HG03064 (cell line): Measurements from ENCODE around the gene TEX19.
"Not testable (repeated sequence)": the region's sequence is repeated elsewhere in the genome, so short reads cannot be mapped to it uniquely, and the experiment has no call there.

Experiments
- ATAC-seq: cut with Tn5 transposase; IDR thresholded peaks from one replicate; pipeline ENCODE4 v1.9.1; 2021; ENCODE audit warnings: low read depth; ENCODE audit not compliant: unreplicated experiment

Gene TEX19

DNA sequence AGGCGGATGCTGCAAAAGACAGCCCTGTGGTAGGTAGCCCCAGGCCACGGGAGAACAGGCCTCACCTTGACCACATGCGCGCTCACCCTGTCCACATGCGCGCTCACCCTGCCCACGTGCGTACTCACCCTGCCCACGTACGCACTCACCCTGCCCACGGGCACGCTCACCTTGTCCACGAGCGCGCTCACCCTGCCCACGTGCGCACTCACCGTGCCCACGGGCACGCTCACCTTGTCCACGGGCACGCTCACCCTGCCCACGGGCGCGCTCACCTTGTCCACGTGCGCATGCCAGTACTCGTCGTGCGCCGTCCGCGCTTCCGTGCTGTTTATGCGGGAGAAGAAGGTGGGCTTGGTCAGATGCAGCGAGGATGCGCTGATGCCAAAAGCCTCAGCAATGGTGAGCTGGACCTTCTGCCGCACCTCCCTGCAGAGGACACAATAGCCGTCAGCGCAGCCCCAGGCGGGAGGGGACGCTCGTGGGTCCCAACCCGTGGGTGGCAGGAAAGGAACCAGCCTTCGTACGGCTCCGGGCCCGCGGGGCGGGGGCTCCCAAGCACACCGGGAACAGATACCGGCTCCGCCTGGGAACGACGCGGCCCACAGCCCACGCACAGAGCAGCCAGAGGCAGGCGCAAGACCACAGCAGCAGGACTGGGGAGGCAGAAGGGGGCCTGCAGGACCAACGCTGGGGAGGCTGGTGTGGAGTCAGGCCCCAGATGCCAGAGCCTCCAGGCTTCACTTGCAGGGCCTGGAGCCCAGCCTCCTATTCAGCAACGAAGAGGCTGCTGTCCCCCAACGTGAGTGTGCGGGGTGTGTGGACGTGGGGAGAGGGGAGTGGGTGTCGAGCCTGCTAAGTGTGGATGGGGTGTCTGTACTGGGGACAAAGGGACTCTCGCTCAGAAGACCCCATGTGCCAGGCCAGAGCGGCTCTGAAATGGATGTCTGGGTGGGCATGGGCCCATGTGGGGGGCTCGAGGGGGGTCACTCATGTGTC is 44.9 kb downstream of the TEX19 start:
- no peak for ATAC-seq

DNA sequence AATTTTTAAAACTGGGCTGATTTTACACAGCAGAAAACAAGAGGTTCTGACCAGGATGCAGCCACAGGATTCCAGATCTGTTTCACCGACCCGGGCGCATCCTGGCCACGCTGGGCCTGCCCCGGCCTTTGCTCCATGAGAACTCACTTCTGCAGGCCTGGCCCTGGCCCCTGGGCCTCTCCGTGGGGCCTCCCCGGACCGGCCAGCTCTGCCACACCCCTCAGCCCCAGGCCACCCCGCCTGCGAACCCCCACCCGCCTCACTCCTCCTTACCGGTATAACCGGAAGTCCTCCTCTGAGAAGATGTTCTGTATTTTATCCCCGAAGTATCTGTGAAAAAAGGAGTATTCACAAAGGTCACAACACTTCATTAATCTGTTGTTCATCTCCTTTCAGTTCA is 46.0 kb downstream of the TEX19 start:
- ATAC-seq: no peak

- ATAC-seq: no peak
Measured at GRCh38 chr17:82406131-82406671, 47.2 kb downstream of the TEX19 start.

DNA sequence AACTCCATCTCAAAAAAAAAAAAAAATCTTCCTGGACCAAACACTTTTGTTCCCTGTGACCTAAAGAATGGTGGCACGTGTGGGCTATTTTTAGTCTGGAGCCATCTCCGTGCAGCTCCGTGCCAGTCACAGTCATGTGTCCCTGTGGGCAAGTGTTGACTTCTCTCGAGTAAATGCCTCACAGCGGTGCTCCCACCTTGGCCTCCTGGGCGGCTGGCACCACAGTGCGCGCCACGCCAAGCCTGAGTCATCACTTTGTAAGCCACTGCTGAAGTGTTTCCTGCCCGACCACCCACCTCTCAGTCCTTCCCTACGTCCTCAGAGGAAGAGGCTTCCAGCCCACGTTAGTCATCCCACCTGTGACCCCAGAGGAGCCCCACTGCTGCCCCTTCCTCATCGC is 48.2 kb downstream of the TEX19 start:
- no peak for ATAC-seq

DNA sequence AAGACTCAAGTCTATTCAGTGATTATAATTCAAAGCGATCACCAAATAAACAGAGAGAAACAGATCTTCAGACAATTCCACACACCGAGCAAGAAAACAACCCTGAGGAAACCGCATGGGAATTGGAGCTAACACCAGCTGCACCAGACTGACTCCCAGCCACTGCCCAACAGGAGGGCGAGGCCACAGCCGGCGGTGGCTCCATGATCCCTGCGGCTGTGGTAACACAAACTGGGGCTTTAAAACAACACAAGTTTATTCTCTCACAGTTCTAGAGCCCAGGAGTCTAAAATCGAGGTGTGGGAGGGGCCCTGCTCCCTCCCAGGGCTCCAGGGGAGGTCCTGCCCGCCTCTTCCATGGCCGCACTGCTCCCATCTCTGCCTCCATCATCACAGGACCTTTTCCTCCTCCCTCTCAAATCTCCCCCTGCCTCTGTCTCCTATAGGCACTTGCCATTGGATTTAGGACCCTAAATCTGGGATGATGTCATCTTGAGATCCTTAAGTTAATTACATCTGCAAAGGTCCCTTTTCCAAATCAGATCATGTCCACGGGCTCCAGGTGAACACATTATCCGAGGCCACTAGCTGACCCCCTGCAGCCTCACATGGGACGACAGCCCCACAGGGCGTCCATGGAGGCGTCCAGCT is 49.4 kb downstream of the TEX19 start:
- ATAC-seq: no peak

DNA sequence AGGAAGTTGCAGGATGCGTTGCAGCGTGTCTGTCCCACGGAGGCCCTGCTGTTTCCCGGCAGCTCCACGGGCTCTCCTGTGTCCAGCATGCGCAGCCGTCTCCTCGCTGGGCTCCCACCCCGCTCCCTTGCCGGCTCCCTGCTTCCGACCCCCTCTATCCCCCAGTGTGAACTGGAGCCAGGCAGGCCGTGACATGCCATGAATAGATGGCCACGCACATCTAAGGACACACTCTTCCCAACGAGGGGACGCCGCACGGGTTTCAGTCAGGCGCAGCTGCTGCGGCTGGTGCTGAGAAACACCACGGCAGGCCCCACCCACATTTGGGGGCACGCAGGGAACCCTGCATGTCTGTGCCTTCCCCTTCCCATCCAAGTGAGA is 49.9 kb downstream of the TEX19 start:
- no peak for ATAC-seq

DNA sequence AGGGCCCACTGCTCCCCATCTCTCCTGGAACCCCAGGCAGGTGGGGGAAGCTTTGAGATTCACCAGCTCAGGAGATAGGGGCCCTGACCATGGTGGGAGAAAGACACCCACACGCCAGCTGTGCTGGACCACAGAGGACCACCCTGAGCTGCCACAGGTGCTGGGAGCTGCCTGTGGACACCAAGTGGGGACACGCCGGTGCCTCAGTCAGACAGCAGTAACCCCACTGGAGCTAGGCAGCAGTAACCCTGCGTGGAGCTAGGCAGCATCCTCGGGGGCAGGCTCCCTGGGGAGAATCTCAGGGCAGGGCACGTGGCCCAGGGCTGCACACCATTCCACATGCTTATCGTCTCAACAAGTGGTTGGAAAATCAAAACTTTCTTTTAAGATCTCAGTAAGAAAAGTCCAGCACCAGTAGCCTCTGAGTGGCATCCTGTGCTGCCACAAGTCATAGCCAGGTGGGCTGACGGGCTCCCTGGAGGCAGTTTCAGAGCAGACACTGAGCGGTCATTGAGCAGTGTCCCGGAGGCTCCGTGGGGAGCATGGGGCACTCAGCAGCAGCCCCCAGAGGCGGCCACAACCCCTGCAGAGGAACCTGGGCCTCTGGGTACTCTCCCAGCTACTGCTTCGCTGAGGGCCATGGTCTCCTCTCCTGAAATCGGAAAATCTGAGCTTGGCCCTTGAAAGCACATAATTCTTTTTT is 51.1 kb downstream of the TEX19 start:
- ATAC-seq: no peak

DNA sequence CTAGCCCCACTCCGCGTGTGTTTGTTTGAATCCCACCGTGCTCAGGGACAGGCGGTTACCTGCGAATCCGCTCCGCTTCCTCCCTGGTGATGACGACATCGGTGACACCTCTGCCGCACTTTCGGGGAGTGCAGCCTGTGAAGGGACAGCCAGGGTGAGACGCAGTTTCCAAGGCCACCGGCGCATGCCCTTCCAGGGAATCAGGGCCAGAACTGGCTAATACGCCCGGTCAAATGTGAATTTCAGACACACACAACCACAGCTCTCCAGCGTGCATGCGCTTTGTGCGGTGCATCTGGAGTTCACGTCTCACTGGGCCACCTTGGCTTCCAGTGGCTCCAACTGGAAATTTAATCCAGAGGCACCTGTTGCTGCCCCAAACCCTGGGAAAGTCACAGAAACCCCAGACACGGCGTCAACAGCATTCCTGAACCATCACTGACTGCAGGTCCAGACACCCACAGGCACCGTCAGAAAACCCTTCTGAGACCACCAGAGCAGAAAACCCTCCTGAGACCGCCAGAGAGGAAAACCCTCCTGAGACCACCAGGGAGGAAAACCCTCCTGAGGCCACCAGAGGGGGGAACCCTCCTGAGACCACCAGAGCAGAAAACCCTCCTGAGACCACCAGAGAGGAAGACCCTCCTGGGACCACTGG is 52.5 kb downstream of the TEX19 start:
- no peak for ATAC-seq

- ATAC-seq: not testable (repeated sequence)
Measured at GRCh38 chr17:82412081-82412480, 53.0 kb downstream of the TEX19 start.

DNA sequence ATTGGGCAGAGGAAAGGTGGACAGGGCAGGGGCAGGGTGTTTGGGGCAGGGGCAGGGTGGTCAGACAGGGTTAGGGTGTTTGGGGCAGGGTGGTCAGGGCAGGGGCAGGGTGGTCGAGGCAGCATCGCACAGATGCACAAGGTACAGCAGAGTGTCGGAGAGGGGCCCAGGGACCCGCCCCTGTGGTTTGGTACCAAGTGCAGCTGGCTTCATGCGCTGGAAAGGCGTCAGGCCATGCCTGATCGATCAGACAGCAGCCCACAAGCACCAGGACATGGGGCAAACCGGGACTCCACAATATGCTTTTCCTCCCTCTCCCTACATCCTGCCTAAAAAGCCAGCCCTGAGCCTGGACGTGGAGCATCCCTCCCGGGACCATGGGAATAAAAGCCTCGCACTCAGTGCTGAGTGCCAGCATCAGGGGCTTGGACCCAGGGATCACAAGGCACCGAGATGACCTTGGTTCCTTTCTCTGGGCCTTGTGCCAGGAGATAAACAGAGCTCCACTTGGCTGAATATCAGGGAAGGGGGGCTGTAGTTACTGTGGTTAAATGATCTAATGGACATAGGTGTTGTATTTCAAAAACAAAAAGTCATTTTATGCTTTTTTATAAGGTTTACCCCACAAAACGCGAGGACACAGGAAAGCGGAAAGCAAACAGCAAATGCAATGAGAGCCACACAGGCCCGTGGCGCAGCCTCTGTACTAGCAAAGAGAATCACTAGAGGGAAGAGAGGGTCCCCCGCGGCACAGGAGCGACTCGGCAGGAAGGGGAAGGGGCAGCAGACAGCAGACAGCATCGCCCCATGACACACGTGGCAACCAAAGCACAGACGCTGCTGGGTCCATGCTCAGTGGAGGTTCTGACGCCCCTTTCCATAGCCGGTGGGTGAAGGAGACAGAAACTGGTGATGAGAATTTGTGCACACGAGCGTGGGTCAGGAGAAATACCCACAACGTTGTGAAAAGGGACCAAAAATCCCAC is 53.8 kb downstream of the TEX19 start:
- no peak for ATAC-seq
